ENCODE results near the gene PDILT.

PDILT gene

DNA sequence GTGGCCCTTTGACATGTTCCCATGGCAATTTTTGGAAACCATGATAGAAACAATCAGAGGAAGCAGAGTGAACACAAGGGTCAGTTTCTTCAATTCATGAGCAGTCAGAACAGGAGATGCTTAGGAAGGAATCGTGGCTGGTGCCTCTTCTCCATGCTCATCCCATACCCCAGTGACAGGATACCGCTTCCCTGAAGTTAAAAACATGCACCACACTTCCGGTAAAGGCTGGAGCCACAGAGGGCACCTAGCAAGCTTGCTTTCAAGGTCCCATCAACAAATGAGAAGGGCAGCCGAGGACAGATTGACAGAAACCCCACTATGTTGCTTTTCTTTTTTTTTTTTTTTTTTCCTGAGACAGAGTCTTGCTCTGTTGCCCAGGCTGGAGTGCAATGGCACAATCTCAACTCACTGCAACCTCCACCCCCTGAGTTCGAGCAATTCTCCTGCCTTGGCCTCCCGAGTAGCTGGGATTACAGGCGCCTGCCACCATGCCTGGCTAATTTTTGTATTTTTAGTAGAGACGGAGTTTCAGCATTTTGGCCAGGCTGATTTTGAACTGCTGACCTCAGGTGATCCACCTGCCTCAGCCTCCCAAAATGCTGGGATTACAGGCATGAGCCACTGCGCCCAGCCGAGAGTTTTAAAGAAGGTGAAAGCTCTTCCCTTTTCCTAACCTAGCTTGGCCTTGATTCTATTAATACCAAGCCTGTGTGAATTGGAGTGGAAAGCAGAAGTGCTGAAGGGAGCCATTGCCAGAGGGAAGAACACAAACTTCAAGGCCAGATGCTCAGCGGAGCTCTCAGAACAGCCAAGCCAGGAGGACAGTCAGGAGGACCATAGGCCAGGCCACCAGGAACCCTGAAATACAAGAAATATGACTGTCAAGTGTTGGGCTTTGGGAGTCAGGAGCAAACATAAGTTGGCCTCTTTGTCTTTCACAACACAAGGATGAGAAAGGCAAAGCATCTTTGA, 93.8 kb downstream of the PDILT start:
- no peaks in the 10 kb centered on the region for H3K4me1 ChIP-seq (ENCODE audit: control insufficient read depth in 1 of 2, insufficient read depth in 2 of 2, low read length in 2 of 2)
- H3K36me3 ChIP-seq (ENCODE audit: control insufficient read depth in 1 of 2, insufficient read depth in 2 of 2, low read length in 2 of 2) = no peaks in the 10 kb centered on the region
- no peak overlapping the region for H3K27ac ChIP-seq (ENCODE audit: low read length)
- no peak overlapping the region for H3K4me3 ChIP-seq (ENCODE audit: low read depth in 1 of 2, low read length in 2 of 2)
- H3K27me3 ChIP-seq (ENCODE audit: low read depth, low read length) = no peaks in the 10 kb centered on the region
- H3K9me3 ChIP-seq (ENCODE audit: control insufficient read depth in 1 of 2, low read length in 2 of 2) = no peaks in the 10 kb centered on the region

DNA sequence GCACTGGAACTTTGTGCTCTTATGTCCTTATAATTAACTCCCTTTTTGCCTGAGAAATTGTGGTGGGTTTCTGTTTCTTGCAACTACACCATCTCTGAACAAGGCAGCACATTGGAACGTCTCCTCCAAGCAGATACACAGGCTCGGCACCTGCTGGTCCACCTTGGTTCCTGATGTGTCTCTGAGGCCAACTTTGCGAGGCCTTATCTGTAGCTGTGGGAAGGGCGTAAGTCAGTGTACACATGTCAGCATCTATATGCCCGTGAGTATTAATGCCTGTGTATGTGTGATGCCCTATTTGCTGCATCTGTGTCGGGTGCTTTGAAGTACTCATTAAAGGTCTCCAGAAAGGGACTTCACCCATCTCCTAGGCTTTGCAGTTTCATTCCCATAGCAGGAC, 94.8 kb downstream of the PDILT start:
- Histone ChIP-seq H3K27me3 (ENCODE audit: low read depth, low read length) (no peaks in the 10 kb centered on the region), H3K4me1 (ENCODE audit: control insufficient read depth in 1 of 2, insufficient read depth in 2 of 2, low read length in 2 of 2) (no peaks in the 10 kb centered on the region), H3K36me3 (ENCODE audit: control insufficient read depth in 1 of 2, insufficient read depth in 2 of 2, low read length in 2 of 2) (no peaks in the 10 kb centered on the region), H3K4me3 (ENCODE audit: low read depth in 1 of 2, low read length in 2 of 2) (no peak overlapping the region), H3K9me3 (ENCODE audit: control insufficient read depth in 1 of 2, low read length in 2 of 2) (no peaks in the 10 kb centered on the region), H3K27ac (ENCODE audit: low read length) (no peak overlapping the region)
